Jurkat, Clone E6-1 (cell line): Measurements from ENCODE around the gene FSTL5.

Source experiments
- DNase-seq: peaks from one replicate; pipeline ENCODE4 v3.0.0-alpha.2; 2011; ENCODE audit warnings: low read depth, low spot score
- H3K4me3 ChIP-seq: 2 replicates; pipeline ENCODE4 v1.5.1; 2011; ENCODE audit warnings: mild to moderate bottlenecking, low read length, control low read depth, moderate library complexity

The FSTL5 gene

GRCh38 chr4:161655148-161655547 is 508.7 kb downstream of the FSTL5 start:
- H3K4me3 ChIP-seq, result no peak overlapping the region
- DNase-seq, result no peak

GRCh38 chr4:161653697-161654096 is 510.1 kb downstream of the FSTL5 start:
- DNase-seq, result no peak
- H3K4me3 ChIP-seq, result no peak overlapping the region

DNA sequence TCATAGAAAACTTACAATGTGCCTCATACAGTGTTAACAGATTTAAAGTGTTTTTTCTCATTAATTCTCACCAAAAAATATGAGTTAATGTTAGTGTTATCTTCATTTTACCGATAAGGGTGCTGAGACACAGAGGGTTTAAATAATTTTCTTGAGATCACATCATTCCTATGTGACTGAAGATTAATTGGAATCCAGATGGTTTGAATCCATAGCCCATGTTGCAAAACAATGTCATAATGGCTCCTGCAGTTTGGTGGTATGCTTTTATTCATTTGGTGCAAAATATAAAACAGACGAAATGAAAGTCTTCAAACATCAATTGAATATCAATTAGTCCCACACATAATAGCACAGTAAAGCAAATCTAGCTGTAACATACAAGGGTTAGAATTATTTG is 512.2 kb downstream of the FSTL5 start:
- DNase-seq, result no peak
- H3K4me3 ChIP-seq, result no peak overlapping the region

GRCh38 chr4:161650812-161651211 is 513.0 kb downstream of the FSTL5 start:
- no peak for DNase-seq

DNA sequence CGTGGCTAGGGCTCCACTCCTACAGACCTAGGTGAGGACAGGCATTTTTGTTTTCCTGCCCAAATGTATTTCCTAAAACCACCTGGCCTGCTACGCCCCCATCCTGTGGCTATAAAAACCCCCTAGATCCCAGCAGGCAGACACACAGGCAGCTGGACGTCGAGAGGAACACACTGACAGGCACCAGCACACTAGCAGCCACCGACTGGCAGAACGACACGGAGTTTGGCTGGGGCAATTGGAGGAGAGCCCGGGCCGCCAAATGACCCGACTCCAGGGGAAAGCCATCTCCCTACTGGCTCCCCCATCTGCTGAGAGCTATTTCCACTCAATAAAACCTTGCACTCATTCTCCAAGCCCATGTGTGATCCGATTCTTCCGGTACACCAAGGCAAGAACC is 516.0 kb downstream of the FSTL5 start:
- DNase-seq, result no peak
- no peak overlapping the region for H3K4me3 ChIP-seq

More at GRCh38 chr4:161650812-161651211, 513.0 kb downstream of the FSTL5 start:
- no peak overlapping the region for H3K4me3 ChIP-seq

GRCh38 chr4:161642708-161643107 is 521.1 kb downstream of the FSTL5 start:
- DNase-seq, result no peak
- no peak overlapping the region for H3K4me3 ChIP-seq

GRCh38 chr4:161629694-161630441 is 533.9 kb downstream of the FSTL5 start:
- no peak for DNase-seq
- no peak overlapping the region for H3K4me3 ChIP-seq

GRCh38 chr4:161604516-161605300 is 559.1 kb downstream of the FSTL5 start:
- no peak for DNase-seq
- no peak overlapping the region for H3K4me3 ChIP-seq

DNA sequence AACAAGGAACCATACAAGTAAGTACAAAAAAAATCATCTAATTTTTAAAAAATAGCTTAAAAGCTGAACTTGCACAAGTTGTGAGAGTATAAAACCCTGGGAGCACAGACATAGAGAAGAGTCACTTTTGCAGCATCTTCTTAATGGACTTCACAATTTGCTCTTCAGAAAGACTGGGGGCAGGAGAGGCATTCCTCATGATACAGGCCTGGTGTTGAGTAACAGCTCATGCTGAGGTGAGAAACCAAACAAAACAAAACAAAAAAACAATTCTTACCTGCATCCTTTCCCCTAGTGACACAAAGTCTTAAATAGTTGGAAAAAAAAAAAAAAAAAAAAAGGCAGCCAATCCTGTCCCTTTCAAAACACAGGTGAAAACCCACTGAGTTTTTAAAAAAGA is 562.8 kb downstream of the FSTL5 start:
- no peak overlapping the region for H3K4me3 ChIP-seq
- no peak for DNase-seq

DNA sequence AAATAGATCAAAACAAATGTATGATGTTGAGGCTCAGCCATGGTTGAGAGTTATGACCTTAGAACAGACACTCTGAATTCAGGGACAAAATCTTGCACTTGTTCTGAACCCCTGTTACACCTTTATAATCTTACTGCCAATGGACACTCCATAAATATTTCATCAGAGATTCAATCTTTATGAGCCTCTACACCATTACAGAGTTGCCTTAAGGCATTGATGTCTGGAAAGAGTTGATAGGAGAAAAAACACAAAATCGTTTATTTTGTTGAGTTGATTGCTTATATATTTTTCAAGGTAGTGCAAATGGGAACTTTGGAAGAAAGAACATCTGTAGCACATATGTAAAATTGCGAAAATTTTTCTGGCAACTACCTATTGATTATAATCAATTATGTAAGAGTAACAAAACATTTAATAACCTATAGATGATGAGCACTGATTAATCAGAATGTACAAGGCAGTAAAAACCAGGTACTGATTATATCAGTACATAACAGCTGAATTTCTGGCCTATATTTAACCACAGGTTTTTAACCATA is 568.5 kb downstream of the FSTL5 start:
- no peak overlapping the region for H3K4me3 ChIP-seq
- DNase-seq, result no peak

- H3K4me3 ChIP-seq, result no peak overlapping the region
- no peak for DNase-seq
Measured at GRCh38 chr4:161585011-161585410, 578.8 kb downstream of the FSTL5 start.

GRCh38 chr4:161583549-161583948 is 580.3 kb downstream of the FSTL5 start:
- no peak for DNase-seq
- H3K4me3 ChIP-seq, result no peak overlapping the region

- DNase-seq, result no peak
- no peak overlapping the region for H3K4me3 ChIP-seq
Measured at GRCh38 chr4:161581262-161582230, 582.3 kb downstream of the FSTL5 start.

DNA sequence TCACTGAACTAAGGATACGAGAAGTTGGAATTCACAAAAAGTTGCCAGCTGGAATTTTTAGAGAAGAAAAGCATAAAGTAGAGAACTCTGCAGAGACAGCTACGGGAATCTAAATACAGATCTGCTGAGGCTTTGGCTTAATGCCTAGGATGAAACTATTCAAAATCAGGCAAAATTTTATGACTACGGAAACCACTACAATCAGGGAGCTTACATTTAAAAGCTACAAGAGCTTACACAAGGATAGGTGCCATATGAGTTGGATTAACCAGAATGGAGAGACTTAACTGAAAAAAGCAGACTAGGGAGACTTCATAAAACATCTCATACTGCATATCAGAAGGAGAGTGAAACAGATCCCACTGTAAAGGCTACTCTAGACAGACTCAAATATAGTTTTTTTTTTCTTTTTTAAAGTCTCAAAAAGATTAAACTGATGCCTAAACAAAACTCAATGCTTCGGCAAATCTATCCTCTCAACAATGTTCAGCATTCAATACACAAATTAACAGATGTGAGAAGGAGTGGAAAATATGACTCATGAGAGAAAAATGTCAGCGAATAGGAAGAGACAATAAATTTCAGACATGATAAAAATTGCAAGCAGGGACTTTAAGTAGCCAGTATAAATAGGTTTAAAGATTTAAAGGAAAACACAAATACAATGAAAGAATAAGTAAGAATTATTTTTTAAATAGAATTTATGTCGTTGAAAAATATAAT is 586.1 kb downstream of the FSTL5 start:
- no peak overlapping the region for H3K4me3 ChIP-seq
- no peak for DNase-seq

- no peak overlapping the region for H3K4me3 ChIP-seq
- no peak for DNase-seq
Measured at GRCh38 chr4:161573836-161574235, 590.0 kb downstream of the FSTL5 start.

- no peak overlapping the region for H3K4me3 ChIP-seq
- peak; percentile 1 for DNase-seq
Measured at GRCh38 chr4:161564230-161564834, 599.5 kb downstream of the FSTL5 start.

- DNase-seq, result no peak
- no peak overlapping the region for H3K4me3 ChIP-seq
Measured at GRCh38 chr4:161555689-161556660, 607.8 kb downstream of the FSTL5 start.
